Forelimb muscle (tissue), 1 donor: ENCODE results near the gene CACFD1. TPM values are rescaled to one million over a fixed set of nuclear protein-coding genes. Genes with fewer than 3 reads are reported as not detected.

Source experiments
- DNase-seq: peaks from one replicate; pipeline ENCODE4 v3.0.0-alpha.2; 2013; ENCODE audit warnings: low read depth
- polyA plus RNA-seq: library from polyadenylated mRNA; unstranded; fragments of 120-200 nt; gene quantifications from one replicate; pipeline ENCODE4 v1.2.1, GENCODE V29; 2013; ENCODE audit not compliant: insufficient read length

Gene CACFD1
- polyA plus RNA-seq, 1 donor, result 19.0 TPM

GRCh38 chr9:133463864-133464615 is 4.3 kb downstream of the CACFD1 start:
- no peak for DNase-seq

- DNase-seq, result no peak
These were observed 4.9 kb downstream of the CACFD1 start for GRCh38 chr9:133464638-133465037.

GRCh38 chr9:133465984-133466383 is 6.2 kb downstream of the CACFD1 start:
- DNase-seq, result no peak

GRCh38 chr9:133467101-133467500 is 7.3 kb downstream of the CACFD1 start:
- DNase-seq, result no peak

- DNase-seq, result no peak
These were observed 8.6 kb downstream of the CACFD1 start for GRCh38 chr9:133468374-133468773.

GRCh38 chr9:133468777-133469421 is 9.1 kb downstream of the CACFD1 start:
- no peak for DNase-seq

GRCh38 chr9:133470427-133470924 is 10.7 kb downstream of the CACFD1 start:
- no peak for DNase-seq

- no peak for DNase-seq
These were observed 11.2 kb downstream of the CACFD1 start for GRCh38 chr9:133470988-133471387.

GRCh38 chr9:133471551-133472276 is 11.9 kb downstream of the CACFD1 start:
- DNase-seq, result no peak

- no peak for DNase-seq
These were observed 12.5 kb downstream of the CACFD1 start for GRCh38 chr9:133472277-133472645.

- no peak for DNase-seq
These were observed 13.1 kb downstream of the CACFD1 start for GRCh38 chr9:133472753-133473378.

GRCh38 chr9:133473743-133474142 is 14.0 kb downstream of the CACFD1 start:
- DNase-seq, result no peak

GRCh38 chr9:133474215-133474614 is 14.4 kb downstream of the CACFD1 start:
- DNase-seq, result no peak

GRCh38 chr9:133474853-133475252 is 15.1 kb downstream of the CACFD1 start:
- DNase-seq, result no peak

GRCh38 chr9:133475292-133476012 is 15.7 kb downstream of the CACFD1 start:
- DNase-seq, result no peak

GRCh38 chr9:133476036-133476931 is 16.5 kb downstream of the CACFD1 start:
- DNase-seq, result no peak

GRCh38 chr9:133476941-133477340 is 17.2 kb downstream of the CACFD1 start:
- DNase-seq, result no peak

GRCh38 chr9:133477461-133477860 is 17.7 kb downstream of the CACFD1 start:
- DNase-seq, result no peak

GRCh38 chr9:133477992-133478850 is 18.4 kb downstream of the CACFD1 start:
- no peak for DNase-seq
